Mucosa of rectum (tissue), 2 donors: ENCODE measurements around the gene FGGY.

Experiments
- H3K27ac ChIP-seq, 2 donors: one replicate each; pipeline ENCODE4 v1.7.0; 2013; ENCODE audit warnings: inconsistent platforms in 2 of 2, low read depth in 2 of 2, low read length in 2 of 2
- H3K27me3 ChIP-seq, 2 donors: one replicate each; pipeline ENCODE4 v1.7.0; 2013; ENCODE audit warnings: low read length in 2 of 2; ENCODE audit not compliant: control insufficient read depth in 2 of 2, insufficient read depth in 2 of 2
- H3K36me3 ChIP-seq, 2 donors: one replicate each; pipeline ENCODE4 v1.7.0; 2013; ENCODE audit warnings: low read length in 2 of 2; ENCODE audit not compliant: control insufficient read depth in 2 of 2, insufficient read depth in 2 of 2
- H3K4me1 ChIP-seq, 2 donors: one replicate each; pipeline ENCODE4 v1.7.0; 2013; ENCODE audit warnings: low read length in 2 of 2, mild to moderate bottlenecking in 1 of 2; ENCODE audit not compliant: control insufficient read depth in 2 of 2, insufficient read depth in 2 of 2
- H3K4me3 ChIP-seq, 2 donors: one replicate each; pipeline ENCODE4 v1.7.0; 2013; ENCODE audit warnings: low read length in 2 of 2
- H3K9ac ChIP-seq, 2 donors: one replicate each; pipeline ENCODE4 v1.7.0; 2013; ENCODE audit warnings: low read length in 2 of 2, low read depth in 1 of 2, mild to moderate bottlenecking in 1 of 2
- H3K9me3 ChIP-seq, 2 donors: one replicate each; pipeline ENCODE4 v1.7.0; 2013; ENCODE audit warnings: low read length in 2 of 2; ENCODE audit not compliant: control insufficient read depth in 2 of 2
- donor health status: healthy.
- donor health status: Normal muscosa, but diverticular disease.

Gene FGGY

GRCh38 chr1:59310549-59311250, 13.8 kb downstream of the FGGY start:
- Histone ChIP-seq H3K36me3 (no peaks in the 10 kb centered on the region), H3K9ac (no peak overlapping the region), H3K4me1 (no peaks in the 10 kb centered on the region), H3K27ac (no peak overlapping the region), H3K4me3 (no peak overlapping the region), H3K9me3 (no peaks in the 10 kb centered on the region), H3K27me3 (no peaks in the 10 kb centered on the region)

- H3K4me1 ChIP-seq = no peaks in the 10 kb centered on the region
- H3K27ac ChIP-seq = no peak overlapping the region
- H3K9ac ChIP-seq = no peak overlapping the region
- H3K27me3 ChIP-seq = no peaks in the 10 kb centered on the region
- no peak overlapping the region for H3K4me3 ChIP-seq
- no peaks in the 10 kb centered on the region for H3K36me3 ChIP-seq
- no peaks in the 10 kb centered on the region for H3K9me3 ChIP-seq
Measured at GRCh38 chr1:59314776-59315528, 18.1 kb downstream of the FGGY start.

- no peaks in the 10 kb centered on the region for H3K36me3 ChIP-seq
- peak overlapping the region in 1 of 2 donors; percentile 58 for H3K27ac ChIP-seq
- no peaks in the 10 kb centered on the region for H3K4me1 ChIP-seq
- no peaks in the 10 kb centered on the region for H3K27me3 ChIP-seq
- H3K9ac ChIP-seq = no peak overlapping the region
- H3K9me3 ChIP-seq = no peaks in the 10 kb centered on the region
- no peak overlapping the region for H3K4me3 ChIP-seq
Measured at GRCh38 chr1:59315529-59316463, 18.9 kb downstream of the FGGY start.

- Histone ChIP-seq H3K4me3 (peak overlapping the region in 1 of 2 donors; percentile 28), H3K27ac (peak overlapping the region; percentile 46 to 58)
Measured at GRCh38 chr1:59316497-59317128, 19.7 kb downstream of the FGGY start.

GRCh38 chr1:59317343-59317742, 20.4 kb downstream of the FGGY start:
- no peaks in the 10 kb centered on the region for H3K9me3 ChIP-seq
- no peaks in the 10 kb centered on the region for H3K36me3 ChIP-seq
- no peak overlapping the region for H3K9ac ChIP-seq
- H3K4me3 ChIP-seq = peak overlapping the region in 1 of 2 donors; percentile 28
- no peaks in the 10 kb centered on the region for H3K4me1 ChIP-seq
- H3K27ac ChIP-seq = peak overlapping the region; percentile 46 to 58
- no peaks in the 10 kb centered on the region for H3K27me3 ChIP-seq

More at GRCh38 chr1:59316497-59317128, 19.7 kb downstream of the FGGY start:
- no peaks in the 10 kb centered on the region for H3K9me3 ChIP-seq
- no peak overlapping the region for H3K9ac ChIP-seq
- no peaks in the 10 kb centered on the region for H3K4me1 ChIP-seq
- no peaks in the 10 kb centered on the region for H3K27me3 ChIP-seq
- no peaks in the 10 kb centered on the region for H3K36me3 ChIP-seq

- no peaks in the 10 kb centered on the region for H3K36me3 ChIP-seq
- H3K27me3 ChIP-seq = no peaks in the 10 kb centered on the region
- H3K9ac ChIP-seq = no peak overlapping the region
- no peak overlapping the region for H3K4me3 ChIP-seq
- H3K9me3 ChIP-seq = no peaks in the 10 kb centered on the region
- H3K4me1 ChIP-seq = no peaks in the 10 kb centered on the region
- H3K27ac ChIP-seq = peak overlapping the region in 1 of 2 donors; percentile 10
Measured at GRCh38 chr1:59317780-59318179, 20.9 kb downstream of the FGGY start.

- no peak overlapping the region for H3K4me3 ChIP-seq
- H3K27ac ChIP-seq = no peak overlapping the region
- H3K9ac ChIP-seq = no peak overlapping the region
- H3K36me3 ChIP-seq = no peaks in the 10 kb centered on the region
- H3K4me1 ChIP-seq = no peaks in the 10 kb centered on the region
- no peaks in the 10 kb centered on the region for H3K9me3 ChIP-seq
- H3K27me3 ChIP-seq = no peaks in the 10 kb centered on the region
Measured at GRCh38 chr1:59318271-59318860, 21.5 kb downstream of the FGGY start.

- no peak overlapping the region for H3K4me3 ChIP-seq
- H3K9me3 ChIP-seq = no peaks in the 10 kb centered on the region
- H3K27ac ChIP-seq = no peak overlapping the region
- H3K36me3 ChIP-seq = no peaks in the 10 kb centered on the region
- no peaks in the 10 kb centered on the region for H3K27me3 ChIP-seq
- no peaks in the 10 kb centered on the region for H3K4me1 ChIP-seq
- no peak overlapping the region for H3K9ac ChIP-seq
Measured at GRCh38 chr1:59322394-59322793, 25.5 kb downstream of the FGGY start.

GRCh38 chr1:59322814-59323213, 25.9 kb downstream of the FGGY start:
- no peaks in the 10 kb centered on the region for H3K27me3 ChIP-seq
- H3K9ac ChIP-seq = no peak overlapping the region
- no peaks in the 10 kb centered on the region for H3K36me3 ChIP-seq
- no peak overlapping the region for H3K4me3 ChIP-seq
- H3K4me1 ChIP-seq = no peaks in the 10 kb centered on the region
- H3K27ac ChIP-seq = no peak overlapping the region
- no peaks in the 10 kb centered on the region for H3K9me3 ChIP-seq
